ENCODE results near the gene ANTXR2.
"Not testable (repeated sequence)": the region's sequence is repeated elsewhere in the genome, so short reads cannot be mapped to it uniquely, and the experiment has no call there.

The ANTXR2 gene

GRCh38 chr4:80015407-80016189 is 57.4 kb downstream of the ANTXR2 start:
- DNase-seq: no peak

GRCh38 chr4:80014531-80014930 is 58.5 kb downstream of the ANTXR2 start:
- no peak for DNase-seq

- no peak for DNase-seq
Measured at GRCh38 chr4:80012291-80012690, 60.7 kb downstream of the ANTXR2 start.

- DNase-seq: no peak
Measured at GRCh38 chr4:80011636-80012236, 61.3 kb downstream of the ANTXR2 start.

GRCh38 chr4:80010316-80010715 is 62.7 kb downstream of the ANTXR2 start:
- DNase-seq: no peak

- no peak for DNase-seq
Measured at GRCh38 chr4:80009806-80010205, 63.2 kb downstream of the ANTXR2 start.

- DNase-seq: no peak
Measured at GRCh38 chr4:80008971-80009370, 64.1 kb downstream of the ANTXR2 start.

- DNase-seq: no peak
Measured at GRCh38 chr4:80008351-80008750, 64.7 kb downstream of the ANTXR2 start.

- DNase-seq: no peak
Measured at GRCh38 chr4:80007745-80008149, 65.3 kb downstream of the ANTXR2 start.

GRCh38 chr4:80006935-80007744 is 65.9 kb downstream of the ANTXR2 start:
- DNase-seq: no peak

GRCh38 chr4:80005863-80006262 is 67.2 kb downstream of the ANTXR2 start:
- DNase-seq: no peak

- DNase-seq: no peak
Measured at GRCh38 chr4:80004319-80004718, 68.7 kb downstream of the ANTXR2 start.

GRCh38 chr4:80002559-80002958 is 70.5 kb downstream of the ANTXR2 start:
- not testable (repeated sequence) for DNase-seq

- DNase-seq: not testable (repeated sequence)
Measured at GRCh38 chr4:79999048-79999447, 74.0 kb downstream of the ANTXR2 start.

- DNase-seq: no peak
Measured at GRCh38 chr4:79998201-79998600, 74.8 kb downstream of the ANTXR2 start.

- DNase-seq: no peak
Measured at GRCh38 chr4:79996851-79997250, 76.2 kb downstream of the ANTXR2 start.

GRCh38 chr4:79993476-79993875 is 79.6 kb downstream of the ANTXR2 start:
- no peak for DNase-seq

GRCh38 chr4:79991601-79992000 is 81.4 kb downstream of the ANTXR2 start:
- DNase-seq: no peak

GRCh38 chr4:79991100-79991499 is 81.9 kb downstream of the ANTXR2 start:
- DNase-seq: not testable (repeated sequence)

GRCh38 chr4:79987401-79987800 is 85.6 kb downstream of the ANTXR2 start:
- no peak for DNase-seq

GRCh38 chr4:79983431-79983830 is 89.6 kb downstream of the ANTXR2 start:
- DNase-seq: no peak

GRCh38 chr4:79982601-79983322 is 90.3 kb downstream of the ANTXR2 start:
- no peak for DNase-seq

- DNase-seq: no peak
Measured at GRCh38 chr4:79980448-79980847, 92.6 kb downstream of the ANTXR2 start.
